HCT116 (cell line): ENCODE measurements around the gene SLC25A6. TPM values are rescaled to one million over a fixed set of nuclear protein-coding genes. Genes with fewer than 3 reads are reported as not detected.

Experiments
- ATAC-seq: fragments of 200-7000 bp; cut with Tn5 transposase; 2 replicates; pipeline ENCODE4 v1.9.1; 2020; ENCODE audit warnings: mild to moderate bottlenecking, moderate library complexity
- BruUV-seq: library from RNA; stranded (reverse); fragments of 400-500 nt; replicated peaks from 2 replicates; lab custom pipeline; 2021; lab: Mats Ljungman, UMichigan
- CTCF ChIA-PET: fragments of 300-600 bp; sonication (Branson Sonifier 250); formaldehyde crosslinking; loops from one replicate; lab custom pipeline; 2021; ENCODE audit warnings: antibody characterized with exemption; lab: Charles Lee
- POLR2A ChIA-PET: fragments of 300-600, 350-600 bp; sonication (Branson Sonifier 250); formaldehyde crosslinking; loops from one replicate; lab custom pipeline; 2021; ENCODE audit warnings: antibody characterized with exemption; lab: Charles Lee
- RAD21 ChIA-PET, 2 experiments: fragments of 300-600 bp; sonication (Branson Sonifier 250); formaldehyde crosslinking; loops; one replicate each; lab custom pipeline; 2023; ENCODE audit warnings: low total read pairs in 2 of 2; ENCODE audit not compliant: uncharacterized antibody in 2 of 2, unreplicated experiment in 2 of 2, low non-redundant PET in 1 of 2; lab: Charles Lee
- DNase-seq: peaks from one replicate; pipeline ENCODE4 v3.0.0-alpha.2; 2010; ENCODE audit warnings: low read depth, low spot score
- H2AFZ ChIP-seq: fragments of 200-600 bp; shearing (Covaris generic), sonication (generic); 2 replicates; pipeline ENCODE4 v1.6.1; 2017; ENCODE audit warnings: low read depth, mixed run types, mixed read lengths, antibody characterized with exemption, low read length; ENCODE audit not compliant: poor library complexity, severe bottlenecking
- H3K27ac ChIP-seq: 2 replicates; pipeline ENCODE4 v1.5.1; 2012; ENCODE audit warnings: low read depth, low read length
- H3K27me3 ChIP-seq: fragments of 200-600 bp; sonication (generic); 2 replicates; pipeline ENCODE4 v1.6.1; 2016; ENCODE audit warnings: mixed run types, low read length, mixed read lengths; ENCODE audit not compliant: insufficient read depth
- H3K36me3 ChIP-seq, 2 experiments: fragments of 200-500 bp in 1 of 2; fragments of 200-600 bp in 1 of 2; sonication (Bioruptor generic) in 1 of 2; sonication (generic) in 1 of 2; 2 replicates each; pipeline versions ENCODE4 v1.5.1 to v1.6.1; 2014 to 2016; ENCODE audit warnings: low read length in 2 of 2, inconsistent platforms in 1 of 2, mixed read lengths in 1 of 2, mixed run types in 1 of 2; ENCODE audit not compliant: insufficient read depth in 2 of 2, control insufficient read depth in 1 of 2
- H3K4me1 ChIP-seq, 2 experiments: fragments of 200-600 bp in 1 of 2; sonication (generic) in 1 of 2; 2 replicates each; pipeline versions ENCODE4 v1.5.1 to v1.6.1; 2012 to 2017; ENCODE audit warnings: low read length in 2 of 2, inconsistent platforms in 1 of 2, mild to moderate bottlenecking in 1 of 2, mixed read lengths in 1 of 2, mixed run types in 1 of 2, moderate library complexity in 1 of 2; ENCODE audit not compliant: insufficient read depth in 2 of 2, control insufficient read depth in 1 of 2
- H3K4me2 ChIP-seq: fragments of 200-600 bp; sonication (generic); 2 replicates; pipeline ENCODE4 v1.6.1; 2017; ENCODE audit warnings: mixed run types, low read length, mixed read lengths
- H3K4me3 ChIP-seq, 2 experiments: fragments of 200-600 bp in 1 of 2; sonication (generic) in 1 of 2; replicated peaks in 1 of 2; 2 replicates each; pipeline ENCODE4 v1.5.1; 2011 to 2016; ENCODE audit warnings: low read length in 2 of 2, control low read depth in 1 of 2, low read depth in 1 of 2, mild to moderate bottlenecking in 1 of 2, mixed read lengths in 1 of 2, mixed run types in 1 of 2
- H3K79me2 ChIP-seq: fragments of 200-600 bp; sonication (generic); 2 replicates; pipeline ENCODE4 v1.6.1; 2017; ENCODE audit warnings: mild to moderate bottlenecking, mixed run types, low read length, moderate library complexity, mixed read lengths; ENCODE audit not compliant: insufficient read depth
- H3K9ac ChIP-seq: fragments of 200-600 bp; sonication (generic); 2 replicates; pipeline ENCODE4 v1.6.1; 2016; ENCODE audit warnings: low read length, mixed read lengths
- H3K9me2 ChIP-seq: fragments of 200-600 bp; sonication (generic), shearing (Covaris generic); 2 replicates; pipeline ENCODE4 v1.6.1; 2017; ENCODE audit warnings: mixed run types, mild to moderate bottlenecking, moderate library complexity; ENCODE audit not compliant: insufficient read depth
- H3K9me3 ChIP-seq, 2 experiments: fragments of 200-500 bp in 1 of 2; fragments of 200-600 bp in 1 of 2; sonication (Bioruptor generic) in 1 of 2; sonication (generic) in 1 of 2; 2 replicates each; pipeline ENCODE4 v1.6.1; 2014 to 2017; ENCODE audit warnings: low read length in 2 of 2, mixed read lengths in 2 of 2, inconsistent platforms in 1 of 2, low read depth in 1 of 2, mild to moderate bottlenecking in 1 of 2, mixed run types in 1 of 2, moderate library complexity in 1 of 2; ENCODE audit not compliant: control insufficient read depth in 1 of 2, insufficient read depth in 1 of 2
- H4K20me1 ChIP-seq: fragments of 200-600 bp; sonication (generic), shearing (Covaris generic); 2 replicates; pipeline ENCODE4 v1.6.1; 2017; ENCODE audit warnings: mixed run types, mild to moderate bottlenecking, moderate library complexity; ENCODE audit not compliant: insufficient read depth
- CBX3 ChIP-seq: IDR thresholded peaks from 2 replicates; pipeline ENCODE4 v1.6.1; 2012; ENCODE audit warnings: low read depth
- CEBPB ChIP-seq: IDR thresholded peaks from 2 replicates; pipeline ENCODE4 v1.6.1; 2012; ENCODE audit warnings: low read depth
- CTCF ChIP-seq, 3 experiments: fragments of 200-600 bp in 1 of 3; sonication (generic) in 1 of 3; IDR thresholded peaks in 2 of 3; conservative IDR thresholded peaks in 1 of 3; 2 replicates each; pipeline ENCODE4 v1.5.1; 2012 to 2017; ENCODE audit warnings: low read depth in 2 of 3, low read length in 2 of 3, antibody characterized with exemption in 1 of 3, borderline replicate concordance in 1 of 3, control low read depth in 1 of 3, mild to moderate bottlenecking in 1 of 3, mixed read lengths in 1 of 3, mixed run types in 1 of 3, moderate library complexity in 1 of 3; ENCODE audit not compliant: insufficient read depth in 1 of 3
- ELF1 ChIP-seq: IDR thresholded peaks from 2 replicates; pipeline ENCODE4 v1.6.1; 2012; ENCODE audit warnings: low read depth, borderline replicate concordance
- EZH2 ChIP-seq: fragments of 200-600 bp; sonication (generic); IDR thresholded peaks from 2 replicates; pipeline ENCODE4 v1.6.1; 2017; ENCODE audit warnings: antibody characterized with exemption, mixed run types
- EZH2phosphoT487 ChIP-seq: fragments of 200-600 bp; IDR thresholded peaks from 2 replicates; pipeline ENCODE4 v1.6.1; 2018; ENCODE audit warnings: antibody characterized with exemption, borderline replicate concordance
- FOSL1 ChIP-seq: IDR thresholded peaks from 2 replicates; pipeline ENCODE4 v1.6.1; 2012; ENCODE audit warnings: low read depth
- MAX ChIP-seq: IDR thresholded peaks from 2 replicates; pipeline ENCODE4 v1.6.1; 2012
- POLR2A ChIP-seq: IDR thresholded peaks from 2 replicates; pipeline ENCODE4 v1.7.0; 2011; ENCODE audit warnings: borderline replicate concordance; ENCODE audit not compliant: insufficient read depth, insufficient read length; ENCODE audit errors: extremely low read depth
- POLR2AphosphoS5 ChIP-seq: IDR thresholded peaks from 2 replicates; pipeline ENCODE4 v1.6.1; 2011; ENCODE audit warnings: mild to moderate bottlenecking, low read depth, low read length, moderate library complexity
- RAD21 ChIP-seq: IDR thresholded peaks from 2 replicates; pipeline ENCODE4 v1.6.1; 2012; ENCODE audit warnings: low read depth, mild to moderate bottlenecking
- REST ChIP-seq: IDR thresholded peaks from 2 replicates; pipeline ENCODE4 v1.6.1; 2012; ENCODE audit warnings: low read depth
- SIN3A ChIP-seq: IDR thresholded peaks from 2 replicates; pipeline ENCODE4 v1.6.1; 2012; ENCODE audit warnings: low read depth
- SP1 ChIP-seq: IDR thresholded peaks from 2 replicates; pipeline ENCODE4 v1.6.1; 2012; ENCODE audit warnings: low read depth
- TCF7L2 ChIP-seq: IDR thresholded peaks from 2 replicates; pipeline ENCODE4 v1.7.0; 2011; ENCODE audit warnings: borderline replicate concordance, inconsistent platforms; ENCODE audit not compliant: insufficient read depth, insufficient read length; ENCODE audit errors: extremely low read depth
- YY1 ChIP-seq: IDR thresholded peaks from 2 replicates; pipeline ENCODE4 v1.6.1; 2011; ENCODE audit warnings: low read length, low read depth, moderate library complexity, mild to moderate bottlenecking; ENCODE audit not compliant: insufficient replicate concordance; ENCODE audit errors: extremely low read depth
- ZBTB33 ChIP-seq: IDR thresholded peaks from 2 replicates; pipeline ENCODE4 v1.6.1; 2011; ENCODE audit warnings: mild to moderate bottlenecking, low read length, moderate library complexity; ENCODE audit not compliant: insufficient replicate concordance; ENCODE audit errors: extremely low read depth
- ZFX ChIP-seq: fragments of 450-650 bp; IDR thresholded peaks from 2 replicates; pipeline ENCODE4 v1.6.1; 2017
- intact Hi-C: fragments of 100-400 bp; cut with micrococcal nuclease; formaldehyde crosslinking; loops from 2 replicates; pipeline ENCODE4 v1.10.0; 2022
- total RNA-seq: library from RNA; stranded (reverse); gene quantifications from one replicate; pipeline ENCODE4 v1.2.1, GENCODE V29; 2021; ENCODE audit not compliant: unreplicated experiment

Gene SLC25A6
- total RNA-seq, 1 experiment from 2014 or later = 398 TPM

GRCh38 chrX:1421433-1422134 lies 29.7 kb upstream of the SLC25A6 start:
- no peak overlapping the region for H2AFZ ChIP-seq
- no peaks in the 10 kb centered on the region for H4K20me1 ChIP-seq
- no peaks in the 10 kb centered on the region for H3K9me2 ChIP-seq
- H3K79me2 ChIP-seq = no peaks in the 10 kb centered on the region
- intact Hi-C loops = no loop called here
- H3K4me1 ChIP-seq = no peaks in the 10 kb centered on the region
- no peak overlapping the region for H3K9ac ChIP-seq
- H3K4me2 ChIP-seq = no peak overlapping the region
- no peak for ATAC-seq
- DNase-seq = no peak
- CTCF ChIA-PET = no interaction called here
- RAD21 ChIA-PET = no interaction called here
- H3K4me3 ChIP-seq = no peak overlapping the region
- H3K9me3 ChIP-seq = peaks cover 0 to 5% of the 10 kb centered on the region in 2 experiments; a peak in 1 of 4 replicates
- no peak for TF ChIP-seq EZH2phosphoT487
- TF ChIP-seq POLR2A = no peak
- TF ChIP-seq ZFX = no peak
- no peak for TF ChIP-seq ZBTB33
- TF ChIP-seq YY1 = no peak
- TF ChIP-seq REST = no peak
- TF ChIP-seq CTCF (IDR thresholded peaks at IDR 0.05 in 2 of 3, conservative IDR thresholded peaks at IDR 0.05 in 1 of 3; ENCODE audit: borderline replicate concordance in 1 of 3, insufficient read depth in 1 of 3, low read depth in 2 of 3, low read length in 2 of 3) = no peak
- TF ChIP-seq TCF7L2 = no peak
- TF ChIP-seq EZH2 = no peak
- no peak for TF ChIP-seq FOSL1
- no peak for TF ChIP-seq SIN3A
- no peak for TF ChIP-seq SP1
- TF ChIP-seq POLR2AphosphoS5 = no peak
- TF ChIP-seq CEBPB = no peak
- TF ChIP-seq RAD21 = no peak
- TF ChIP-seq CBX3 = no peak
- TF ChIP-seq ELF1 = no peak
- TF ChIP-seq MAX = no peak
- H3K27me3 ChIP-seq = no peaks in the 10 kb centered on the region
- no peak overlapping the region for H3K27ac ChIP-seq
- peaks cover 2 to 34% of the 10 kb centered on the region in 2 experiments; a peak in 3 of 4 replicates for H3K36me3 ChIP-seq
- no TSS peak for BruUV-seq
- POLR2A ChIA-PET = no interaction called here
